ENCODE results near the gene ZC4H2.
"Not testable (repeated sequence)": the region's sequence is repeated elsewhere in the genome, so short reads cannot be mapped to it uniquely, and the experiment has no call there.

The ZC4H2 gene, protein sequence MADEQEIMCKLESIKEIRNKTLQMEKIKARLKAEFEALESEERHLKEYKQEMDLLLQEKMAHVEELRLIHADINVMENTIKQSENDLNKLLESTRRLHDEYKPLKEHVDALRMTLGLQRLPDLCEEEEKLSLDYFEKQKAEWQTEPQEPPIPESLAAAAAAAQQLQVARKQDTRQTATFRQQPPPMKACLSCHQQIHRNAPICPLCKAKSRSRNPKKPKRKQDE

DNA sequence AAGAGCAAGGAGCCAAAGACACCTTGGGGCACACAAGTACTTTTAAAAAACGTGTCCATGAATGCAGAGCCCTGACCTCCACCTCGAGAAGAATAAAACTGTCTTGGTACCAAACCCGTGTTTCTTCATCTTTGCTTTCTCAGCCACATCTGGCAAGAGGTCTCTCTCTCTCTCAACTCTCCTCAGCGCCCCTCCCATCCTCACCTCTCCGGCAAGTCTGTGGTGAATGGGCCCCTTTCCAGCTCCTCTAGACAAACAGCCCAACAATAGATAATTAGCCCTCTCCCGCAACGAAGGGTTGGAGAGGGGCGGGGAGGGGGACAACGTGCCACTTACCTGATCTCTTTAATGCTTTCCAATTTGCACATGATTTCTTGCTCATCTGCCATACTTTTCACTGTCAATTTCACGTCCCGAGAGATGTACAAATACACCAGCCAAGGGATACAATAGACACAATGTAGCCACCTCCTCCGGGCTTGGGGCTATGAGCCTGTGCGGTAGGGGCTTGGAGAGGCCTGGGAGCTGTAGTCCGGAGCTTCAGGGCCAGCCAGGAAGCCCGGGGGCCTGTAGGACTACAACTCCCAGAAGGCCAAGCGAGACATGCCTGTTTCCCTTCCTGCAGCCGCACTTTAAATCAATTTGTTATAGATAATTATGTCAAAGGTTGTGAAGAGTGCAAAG is at the start of gene ZC4H2:
ZC4H2 (minus strand) TSS at position 462 of the 684 bp plus-strand sequence; CDS start at position 389, 73 bp downstream.
- intact Hi-C loops (cut with DNase I) = no loop called here
- peak; percentile 66 to 97 (median 74) for DNase-seq

DNA sequence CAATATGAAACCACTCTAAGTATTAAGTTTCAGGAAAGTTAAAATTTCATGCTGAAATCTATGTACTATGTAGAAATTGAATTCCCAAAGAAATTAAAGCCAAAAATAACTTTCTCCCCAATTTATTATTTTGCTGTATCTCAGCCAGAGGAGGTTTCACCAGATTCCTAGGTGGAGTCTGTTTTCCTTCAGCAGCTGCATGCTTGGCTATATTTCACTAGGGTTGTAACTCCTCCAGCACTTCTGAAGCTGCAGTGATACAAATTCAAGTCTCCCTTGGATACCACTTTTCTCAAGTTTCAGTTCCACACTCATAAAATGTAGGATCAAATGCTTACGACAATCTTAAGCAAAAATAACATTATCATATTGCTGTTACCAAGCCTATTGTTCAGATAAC is 41.2 kb upstream of the ZC4H2 start:
- DNase-seq = no peak

DNA sequence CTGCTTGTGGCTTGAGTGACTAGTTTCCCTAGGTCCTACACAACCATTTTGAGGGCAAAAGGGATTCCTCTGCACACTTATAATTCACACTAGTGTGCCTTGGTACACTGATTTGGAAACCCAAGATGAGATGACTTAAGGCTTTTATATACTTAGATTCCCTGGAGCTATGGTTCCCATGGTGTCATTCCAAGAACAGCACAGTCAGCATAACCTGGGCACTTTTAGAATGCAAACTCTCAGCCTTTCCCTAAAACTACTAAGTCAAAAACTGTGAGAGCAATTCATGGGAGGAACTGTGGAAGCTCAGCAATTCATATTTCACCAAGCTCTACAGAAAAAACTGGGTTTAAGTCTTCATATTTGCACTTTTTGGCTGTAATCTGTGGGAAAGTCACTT is 38.0 kb upstream of the ZC4H2 start:
- intact Hi-C loops (cut with DNase I) = no loop called here
- DNase-seq = no peak

More for the DNA sequence above, 41.2 kb upstream of the ZC4H2 start:
- intact Hi-C loops (cut with DNase I) = no loop called here

DNA sequence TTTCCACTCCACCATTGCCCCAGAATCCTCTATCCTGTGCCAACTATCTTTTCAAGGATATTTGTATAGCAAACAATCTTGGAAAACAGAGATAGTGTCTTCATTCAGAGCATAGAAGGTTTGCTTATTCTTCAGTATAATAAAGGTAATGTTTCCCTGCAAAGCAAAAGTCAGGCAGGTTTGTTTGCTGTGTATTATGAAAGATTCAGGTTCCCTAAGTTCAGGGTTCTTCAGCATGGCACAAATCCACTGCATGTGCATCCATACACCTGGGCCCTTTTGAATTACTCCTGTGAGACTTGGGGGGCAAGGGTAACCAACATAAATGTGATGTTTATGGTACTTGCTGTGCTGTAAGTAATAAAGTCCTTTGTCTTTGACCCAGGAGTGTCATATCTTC is 33.2 kb upstream of the ZC4H2 start:
- no peak for DNase-seq
- intact Hi-C loops (cut with DNase I) = no loop called here

DNA sequence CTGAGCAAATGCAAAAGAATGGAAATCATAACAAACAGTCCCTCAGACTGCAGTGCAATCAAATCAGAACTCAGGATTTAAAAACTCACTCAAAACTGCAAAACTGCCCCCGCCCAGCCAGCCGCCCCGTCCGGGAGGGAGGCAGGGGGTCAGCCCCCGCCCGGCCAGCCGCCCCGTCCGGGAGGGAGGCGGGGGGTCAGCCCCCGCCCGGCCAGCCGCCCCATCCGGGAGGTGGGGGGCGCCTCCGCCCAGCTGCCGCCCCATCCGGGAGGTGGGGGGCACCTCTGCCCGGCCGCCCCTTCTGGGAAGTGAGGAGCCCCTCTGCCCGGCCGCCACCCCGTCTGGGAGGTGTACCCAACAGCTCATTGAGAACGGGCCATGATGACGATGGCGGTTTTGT is 26.0 kb upstream of the ZC4H2 start:
- peak in 1 of 10 donors; percentile 61 for DNase-seq
- intact Hi-C loops (cut with DNase I) = not testable (repeated sequence)

DNA sequence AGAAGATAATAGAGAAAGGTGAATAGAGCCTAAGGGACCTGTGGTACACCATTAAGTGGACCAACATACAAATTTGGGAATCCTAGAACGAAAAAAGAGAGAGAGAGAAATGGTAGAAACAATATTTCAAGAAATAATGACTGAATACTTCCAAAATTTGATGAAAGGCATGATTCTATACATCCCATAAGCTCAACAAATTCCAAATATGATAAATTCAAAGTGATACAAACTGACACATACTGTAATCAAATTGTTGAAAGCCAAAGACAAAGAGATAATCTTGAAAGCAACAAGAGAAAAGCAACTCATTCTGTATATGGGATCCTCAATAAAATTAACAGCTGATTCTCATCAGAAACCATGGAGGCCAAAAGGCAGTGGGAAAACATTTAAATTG is 20.6 kb upstream of the ZC4H2 start:
- no peak for DNase-seq
- intact Hi-C loops (cut with DNase I) = no loop called here

DNA sequence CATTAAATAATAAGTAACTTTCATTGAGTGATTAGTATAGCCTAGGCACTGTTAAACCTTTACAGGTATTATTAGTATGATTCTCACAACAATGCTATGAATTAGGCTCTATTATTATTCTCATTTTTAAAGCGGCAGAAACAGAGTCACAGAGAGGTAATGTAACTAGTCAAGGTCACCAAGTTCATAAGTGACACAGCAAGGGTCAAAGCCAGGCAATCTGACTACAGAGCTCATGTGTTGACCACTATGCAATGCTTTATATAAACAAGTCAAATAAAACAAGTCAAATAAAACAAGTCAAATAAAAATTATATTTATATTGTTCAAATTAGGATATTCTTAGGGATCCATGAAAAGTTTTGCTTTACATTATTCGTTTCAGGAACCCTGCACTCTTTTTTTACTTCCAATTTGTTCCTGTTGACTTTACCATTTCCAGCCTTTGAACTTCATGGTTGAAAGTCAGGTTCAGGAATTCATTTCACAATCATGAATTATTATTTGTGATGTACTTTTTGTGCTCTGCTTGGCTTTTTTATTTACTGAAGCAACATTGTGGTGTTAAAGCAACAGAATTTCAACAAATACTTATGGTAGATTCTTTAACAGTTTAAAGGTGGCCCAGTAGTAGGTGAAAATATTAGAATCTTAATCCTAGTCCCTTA is 18.0 kb upstream of the ZC4H2 start:
- intact Hi-C loops (cut with DNase I) = no loop called here
- no peak for DNase-seq

DNA sequence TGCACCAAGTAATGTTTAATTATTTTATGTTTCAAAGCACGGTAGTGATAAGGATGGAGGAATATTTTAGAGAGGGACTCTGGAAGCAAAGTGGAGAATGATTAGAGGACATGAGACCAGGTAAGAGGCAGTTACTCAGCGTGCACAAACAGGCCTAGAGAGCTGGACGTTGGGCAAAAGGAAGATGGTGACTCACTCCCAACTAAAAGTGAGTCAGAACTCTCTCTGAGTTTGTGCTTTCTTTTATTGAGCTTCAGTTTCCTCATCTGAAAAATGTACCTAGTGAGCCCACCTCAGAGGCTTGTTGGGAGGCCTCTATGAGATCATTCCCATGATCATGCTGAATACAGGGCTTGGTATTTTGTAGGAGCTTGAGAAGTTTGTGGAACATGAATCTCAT is 1.6 kb upstream of the ZC4H2 start:
- DNase-seq = no peak
- intact Hi-C loops (cut with DNase I) = no loop called here

DNA sequence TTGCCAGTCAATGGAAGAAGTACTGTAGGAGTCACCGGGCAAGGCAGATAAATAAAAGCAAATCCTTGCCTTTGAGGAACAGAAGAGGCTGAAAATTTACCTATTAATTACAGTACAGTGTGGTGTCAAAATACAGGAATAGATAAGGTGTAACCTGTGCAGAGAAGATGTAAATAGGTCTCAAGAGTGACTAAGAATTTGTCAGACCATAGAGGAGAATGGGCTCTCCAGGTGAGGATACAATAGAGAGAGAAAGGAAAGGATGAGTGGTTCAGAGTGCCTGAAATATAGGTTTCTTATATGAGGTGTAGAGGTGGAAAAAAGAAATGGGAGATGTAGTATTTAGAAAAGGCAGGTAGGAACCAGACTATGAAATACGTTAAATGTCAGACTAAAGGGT is 801 bp upstream of the ZC4H2 start:
- no peak for DNase-seq

DNA sequence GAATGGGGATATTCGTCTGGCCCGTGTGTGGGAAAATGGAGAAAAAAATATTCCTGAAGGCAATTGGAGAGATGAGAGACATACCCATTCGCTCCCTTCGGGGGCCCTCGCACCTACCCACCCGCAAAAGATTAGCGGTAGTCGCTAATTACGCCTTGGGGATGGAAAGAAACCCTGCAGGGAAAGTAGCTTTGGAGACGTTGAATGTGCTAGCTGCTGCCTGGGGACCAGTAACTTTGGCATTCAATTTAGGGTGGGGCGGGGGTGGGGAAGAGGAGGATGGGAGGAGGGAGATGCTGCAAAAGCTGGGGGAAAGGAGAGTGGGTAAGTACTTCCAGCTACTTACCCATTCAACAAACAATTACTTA is 407 bp upstream of the ZC4H2 start:
- no peak for DNase-seq
- intact Hi-C loops (cut with DNase I) = no loop called here

More for the DNA sequence above, 801 bp upstream of the ZC4H2 start:
- intact Hi-C loops (cut with DNase I) = no loop called here

DNA sequence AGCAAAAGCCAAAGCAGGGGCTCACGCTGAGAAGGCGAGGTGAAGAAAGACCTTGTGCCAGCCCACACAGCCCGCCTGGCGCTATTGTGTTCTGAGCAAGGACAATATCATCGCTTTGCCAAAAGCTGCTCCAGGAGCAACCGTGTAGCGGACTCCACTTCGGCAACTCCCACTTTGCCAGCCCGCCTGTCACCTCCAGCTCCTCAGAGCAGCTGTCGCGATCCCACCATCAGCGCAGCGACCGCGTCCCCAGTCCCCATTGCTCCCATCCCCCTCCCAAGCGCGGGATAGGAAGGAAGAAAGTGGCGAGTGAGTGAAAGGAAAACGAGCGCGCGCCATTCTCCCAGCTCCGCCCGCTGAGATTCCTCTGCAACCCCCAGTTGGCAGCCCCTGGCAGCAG is 759 bp downstream of the ZC4H2 start:
- intact Hi-C loops (cut with DNase I) = no loop called here
- DNase-seq = peak in 8 of 10 donors; percentile 6 to 81 (median 22)

DNA sequence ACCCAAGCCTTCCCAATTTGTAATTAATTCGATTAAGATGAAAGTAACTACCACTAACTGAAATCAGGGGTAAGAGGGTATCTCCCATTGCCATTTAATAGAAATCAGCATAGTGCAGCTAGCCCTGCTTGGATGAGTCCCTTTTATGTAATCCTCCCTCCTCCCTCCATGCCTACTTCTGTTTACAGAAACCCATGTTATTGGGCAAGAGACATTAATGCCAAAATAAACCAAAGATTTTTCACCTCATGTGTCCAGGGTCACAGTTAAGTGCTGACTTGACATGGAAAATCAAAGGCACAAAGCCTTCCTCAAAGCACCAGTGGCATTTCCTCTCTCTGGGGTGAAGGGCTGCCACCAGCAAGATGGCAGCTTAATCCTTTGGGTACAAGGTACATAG is 50.8 kb downstream of the ZC4H2 start:
- intact Hi-C loops (cut with DNase I) = no loop called here
- DNase-seq = no peak

DNA sequence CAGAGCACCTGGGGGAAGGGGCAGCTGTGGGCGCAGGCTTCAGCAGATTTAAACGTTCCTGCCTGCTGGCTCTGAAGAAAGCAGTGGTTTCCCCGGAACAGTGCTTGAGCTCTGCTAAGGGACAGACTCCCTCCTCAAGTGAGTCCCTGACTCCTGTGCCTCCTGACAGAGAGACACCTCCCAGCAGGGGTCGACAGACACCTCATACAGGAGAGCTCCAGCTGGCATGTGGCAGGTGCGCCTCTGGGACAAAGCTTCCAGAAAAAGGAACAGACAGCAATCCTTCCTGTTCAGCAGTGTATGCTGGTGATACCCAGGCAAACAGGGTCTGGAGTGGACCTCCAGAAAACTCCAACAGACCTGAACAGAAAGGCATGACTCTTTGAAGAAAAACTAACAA is 68.1 kb downstream of the ZC4H2 start:
- no peak for DNase-seq
- intact Hi-C loops (cut with DNase I) = no loop called here

DNA sequence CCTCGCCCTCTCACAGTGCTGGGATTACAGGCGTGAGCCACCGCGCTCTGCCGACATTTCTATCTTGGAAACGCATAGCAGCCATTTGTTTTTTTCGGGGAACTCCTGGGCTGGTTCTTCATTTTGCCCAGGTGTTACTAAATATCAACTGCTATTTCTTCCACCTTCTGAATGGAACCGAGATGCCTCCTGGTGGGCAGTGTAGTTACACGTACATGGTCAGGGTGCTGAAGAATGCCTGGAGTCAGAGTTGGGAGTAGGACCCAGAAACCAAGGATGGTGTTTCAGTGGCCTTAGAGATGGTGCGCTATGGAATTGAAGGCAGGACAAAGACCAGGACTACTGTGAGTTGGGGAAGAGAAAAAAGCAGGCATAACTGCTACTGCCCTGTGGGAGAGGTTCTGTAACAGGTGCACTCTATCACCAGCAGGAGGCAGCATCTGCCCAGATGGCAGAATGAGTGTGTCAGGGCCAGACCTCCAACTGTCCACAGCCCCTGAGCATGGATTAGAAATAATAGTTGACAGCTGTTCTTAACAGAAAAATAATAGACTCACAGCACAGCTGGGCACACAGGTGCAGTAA is 81.7 kb downstream of the ZC4H2 start:
- intact Hi-C loops (cut with DNase I) = no loop called here
- DNase-seq = peak in 3 of 10 donors; percentile 11 to 52 (median 24)

DNA sequence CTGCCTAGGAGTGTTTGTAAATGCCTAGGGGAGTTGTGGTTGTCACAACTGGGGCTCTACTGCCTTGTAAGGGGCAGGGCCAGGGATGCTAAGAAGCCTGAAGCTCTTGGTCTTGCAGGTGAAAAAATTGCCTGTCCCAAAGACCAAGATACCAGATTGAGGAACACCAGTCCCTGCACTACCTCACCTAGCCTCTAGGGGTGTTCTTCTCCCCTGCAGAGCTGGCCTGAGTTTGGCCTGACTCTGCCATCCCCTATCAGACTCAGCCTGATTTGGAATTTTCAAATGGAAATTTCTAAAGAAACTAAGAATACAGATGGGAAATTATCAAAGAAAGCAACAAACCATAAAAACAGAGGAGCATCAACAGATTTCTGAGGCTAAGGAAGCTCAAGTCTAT is 90.4 kb downstream of the ZC4H2 start:
- intact Hi-C loops (cut with DNase I) = no loop called here
- DNase-seq = peak in 1 of 10 donors; percentile 16

DNA sequence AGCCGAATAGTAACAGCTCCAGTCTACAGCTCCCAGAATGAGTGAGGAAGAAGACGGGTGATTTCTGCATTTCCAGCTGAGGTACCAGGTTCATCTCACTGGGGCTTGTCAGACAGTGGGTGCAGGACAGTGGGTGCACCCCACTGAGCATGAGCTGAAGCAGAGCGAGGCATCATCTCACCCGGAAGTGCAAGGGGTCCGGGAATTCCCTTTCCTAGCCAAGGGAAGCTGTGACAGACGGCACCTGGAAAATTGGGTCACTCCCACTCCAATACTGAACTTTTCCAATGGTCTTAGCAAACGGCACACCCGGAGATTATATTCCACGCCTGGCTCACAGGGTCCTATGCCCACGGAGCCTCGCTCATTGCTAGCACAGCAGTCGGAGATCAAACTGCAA is 97.5 kb downstream of the ZC4H2 start:
- intact Hi-C loops (cut with DNase I) = not testable (repeated sequence)
- DNase-seq = peak in 1 of 10 donors; percentile 53

DNA sequence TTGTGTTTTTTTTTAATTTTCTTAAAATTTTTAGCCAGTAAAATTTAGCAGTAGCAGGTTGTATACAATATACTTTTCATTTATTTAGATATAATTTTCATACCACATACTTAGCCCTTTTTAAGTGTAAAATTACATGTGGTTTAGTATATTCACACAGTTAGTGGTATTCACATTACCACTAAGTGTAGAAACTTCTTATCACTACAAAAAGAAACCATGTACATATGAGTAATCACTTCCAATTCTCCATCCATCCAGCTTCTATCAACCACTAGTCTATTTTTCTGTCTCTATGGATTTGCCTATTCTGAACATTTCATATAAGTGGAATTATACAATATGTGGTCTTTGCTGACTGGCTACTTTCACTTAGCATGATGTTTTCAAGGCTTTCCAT is 109.0 kb downstream of the ZC4H2 start:
- no peak for DNase-seq
- intact Hi-C loops (cut with DNase I) = no loop called here
